ENCODE results near the gene SUPT4H1.

The SUPT4H1 gene

GRCh38 chr17:58340405-58340876 is 11.6 kb downstream of the SUPT4H1 start:
- DNase-seq (ENCODE audit: low spot score), result no peak

GRCh38 chr17:58339755-58340404 is 12.1 kb downstream of the SUPT4H1 start:
- no peak for DNase-seq (ENCODE audit: low spot score)

- no peak for DNase-seq (ENCODE audit: low spot score)
These were observed 12.9 kb downstream of the SUPT4H1 start for GRCh38 chr17:58338841-58339754.

- no peak for DNase-seq (ENCODE audit: low spot score)
These were observed 13.6 kb downstream of the SUPT4H1 start for GRCh38 chr17:58338454-58338840.

GRCh38 chr17:58337600-58338453 is 14.2 kb downstream of the SUPT4H1 start:
- peak; percentile 85 for DNase-seq (ENCODE audit: low spot score)

GRCh38 chr17:58337210-58337599 is 14.8 kb downstream of the SUPT4H1 start:
- DNase-seq (ENCODE audit: low spot score), result no peak

- no peak for DNase-seq (ENCODE audit: low spot score)
These were observed 15.4 kb downstream of the SUPT4H1 start for GRCh38 chr17:58336456-58337209.

- no peak for DNase-seq (ENCODE audit: low spot score)
These were observed 16.1 kb downstream of the SUPT4H1 start for GRCh38 chr17:58335779-58336455.

GRCh38 chr17:58335061-58335731 is 16.8 kb downstream of the SUPT4H1 start:
- DNase-seq (ENCODE audit: low spot score), result no peak

- DNase-seq (ENCODE audit: low spot score), result no peak
These were observed 17.3 kb downstream of the SUPT4H1 start for GRCh38 chr17:58334661-58335060.

- DNase-seq (ENCODE audit: low spot score), result no peak
These were observed 17.7 kb downstream of the SUPT4H1 start for GRCh38 chr17:58334256-58334655.

- DNase-seq (ENCODE audit: low spot score), result no peak
These were observed 18.2 kb downstream of the SUPT4H1 start for GRCh38 chr17:58333736-58334207.

GRCh38 chr17:58332778-58333735 is 18.9 kb downstream of the SUPT4H1 start:
- no peak for DNase-seq (ENCODE audit: low spot score)

- peak; percentile 81 for DNase-seq (ENCODE audit: low spot score)
These were observed 19.9 kb downstream of the SUPT4H1 start for GRCh38 chr17:58331815-58332777.

GRCh38 chr17:58330997-58331814 is 20.8 kb downstream of the SUPT4H1 start:
- no peak for DNase-seq (ENCODE audit: low spot score)

- DNase-seq (ENCODE audit: low spot score), result no peak
These were observed 21.4 kb downstream of the SUPT4H1 start for GRCh38 chr17:58330538-58330996.
